K562 (cell line): Measurements from ENCODE around the gene PCGF6. TPM values are rescaled to one million over a fixed set of nuclear protein-coding genes. Genes with fewer than 3 reads are reported as not detected.
A peak's percentile ranks its signal among the peaks of the same experiment; 100 is the strongest.

Source experiments
- CSDE1 ChIP-seq, 2 experiments: fragments of 450-650 bp; IDR thresholded peaks; 2 replicates each; pipeline ENCODE4 v1.6.1; 2016; ENCODE audit warnings: mild to moderate bottlenecking in 1 of 2
- CXXC5 ChIP-seq: fragments of 250-450 bp; sonication (Bioruptor Pico); IDR thresholded peaks from 2 replicates; pipeline ENCODE4 v1.8.0; 2022; ENCODE audit warnings: inconsistent platforms, mild to moderate bottlenecking, moderate library complexity
- HMGN3 ChIP-seq: IDR thresholded peaks from 2 replicates; pipeline ENCODE4 v1.6.1; 2011; ENCODE audit warnings: borderline replicate concordance, low read depth, mild to moderate bottlenecking, mixed read lengths, low read length; ENCODE audit not compliant: insufficient read length; ENCODE audit errors: extremely low read depth
- NFRKB ChIP-seq: fragments of 450-650 bp; IDR thresholded peaks from 2 replicates; pipeline ENCODE4 v1.6.1; 2016; ENCODE audit warnings: low read depth
- PHF8 ChIP-seq: fragments of 200-600 bp; sonication (generic); IDR thresholded peaks from 2 replicates; pipeline ENCODE4 v1.6.1; 2012; ENCODE audit warnings: mixed run types, mild to moderate bottlenecking, inconsistent platforms, low read length, moderate library complexity, borderline replicate concordance
- POLR2G ChIP-seq: fragments of 200-400 bp; formaldehyde crosslinking; IDR thresholded peaks from 2 replicates; pipeline ENCODE4 v1.6.1; 2017; ENCODE audit warnings: low read depth, mild to moderate bottlenecking, antibody characterized with exemption, low read length, moderate library complexity
- RFX1 ChIP-seq: fragments of 450-650 bp; IDR thresholded peaks from 2 replicates; pipeline ENCODE4 v1.6.1; 2016; ENCODE audit warnings: mild to moderate bottlenecking, moderate library complexity
- SP1 ChIP-seq: sonication (generic); formaldehyde crosslinking; IDR thresholded peaks from 2 replicates; pipeline ENCODE4 v1.8.1; 2022; ENCODE audit warnings: mild to moderate bottlenecking, missing genetic modification reagents
- TEAD4 ChIP-seq, 2 experiments: sonication (generic) in 1 of 2; formaldehyde crosslinking in 1 of 2; IDR thresholded peaks; 2 replicates each; pipeline versions ENCODE4 v1.6.1 to v1.8.0; 2012 to 2022; ENCODE audit warnings: borderline replicate concordance in 1 of 2, inconsistent platforms in 1 of 2, low read length in 1 of 2, mild to moderate bottlenecking in 1 of 2, missing genetic modification reagents in 1 of 2
- ZBTB8A ChIP-seq: fragments of 450-650 bp; IDR thresholded peaks from 2 replicates; pipeline ENCODE4 v1.6.1; 2018; ENCODE audit warnings: mild to moderate bottlenecking, moderate library complexity; ENCODE audit not compliant: partially characterized antibody
- ZNF445 ChIP-seq: fragments of 250-450 bp; sonication (Bioruptor Pico); IDR thresholded peaks from 2 replicates; pipeline ENCODE4 v1.4.0; 2020; ENCODE audit warnings: low read depth, mild to moderate bottlenecking, moderate library complexity
- ZNF586 ChIP-seq: fragments of 450-650 bp; formaldehyde crosslinking; conservative IDR thresholded peaks from 2 replicates; pipeline ENCODE4 v1.4.0; 2020; ENCODE audit warnings: mild to moderate bottlenecking, moderate library complexity
- polyA plus RNA-seq, 8 experiments: library from polyadenylated mRNA; depleted of rRNA in 4 of 8; stranded (reverse) in 5 of 8; unstranded in 3 of 8; fragments of >200 nt; fragmentation: Nextera tagmentation in 2 of 8; fragmentation: Illumina TruSeq in 1 of 8; extraction: Ambion mirVana in 2 of 8; extraction: Trizol in 1 of 8; gene quantifications; 2 replicates each; pipeline versions ENCODE4 v1.2.1 to v1.2.3, GENCODE V29; 2011 to 2014; ENCODE audit warnings: inconsistent platforms in 1 of 8, missing spikeins in 1 of 8
- total RNA-seq, 7 experiments: library from RNA; depleted of rRNA in 6 of 7; stranded (reverse); fragments of >200 nt in 6 of 7; fragmentation: Illumina TruSeq in 2 of 7; extraction: Trizol in 2 of 7; gene quantifications; 2 replicates each; pipeline versions ENCODE4 v1.2.1 to v1.2.3, GENCODE V29; 2011 to 2021; ENCODE audit warnings: low replicate concordance in 1 of 7
- TF ChIP-seq, protein P1 (sequence below): fragments of 450-650 bp; conservative IDR thresholded peaks from 2 replicates; pipeline ENCODE4 v1.6.1; 2016; ENCODE audit warnings: missing genetic modification characterization, low read depth, mild to moderate bottlenecking, missing compliant biosample characterization, moderate library complexity
- TF ChIP-seq, protein P2 (sequence below): fragments of 250-450 bp; sonication (Bioruptor Pico); IDR thresholded peaks from 2 replicates; pipeline ENCODE4 v1.8.0; 2022; ENCODE audit warnings: inconsistent platforms
- TF ChIP-seq, protein P3 (sequence below): fragments of 250-450 bp; sonication (Bioruptor Pico); IDR thresholded peaks from 2 replicates; pipeline ENCODE4 v1.8.0; 2022; ENCODE audit warnings: moderate library complexity, mild to moderate bottlenecking, inconsistent platforms
- TF ChIP-seq, protein P4 (sequence below): fragments of 450-650 bp; IDR thresholded peaks from 2 replicates; pipeline ENCODE4 v1.6.1; 2018; ENCODE audit warnings: mild to moderate bottlenecking, low read depth; ENCODE audit not compliant: partially characterized antibody

Gene PCGF6
- total and polyA plus RNA-seq, 9 of the 15 experiments (the other 6 are each of a cell fraction or from before 2014, with no cell fraction given) = 8.4 to 24.6 (median 20.6) TPM

DNA sequence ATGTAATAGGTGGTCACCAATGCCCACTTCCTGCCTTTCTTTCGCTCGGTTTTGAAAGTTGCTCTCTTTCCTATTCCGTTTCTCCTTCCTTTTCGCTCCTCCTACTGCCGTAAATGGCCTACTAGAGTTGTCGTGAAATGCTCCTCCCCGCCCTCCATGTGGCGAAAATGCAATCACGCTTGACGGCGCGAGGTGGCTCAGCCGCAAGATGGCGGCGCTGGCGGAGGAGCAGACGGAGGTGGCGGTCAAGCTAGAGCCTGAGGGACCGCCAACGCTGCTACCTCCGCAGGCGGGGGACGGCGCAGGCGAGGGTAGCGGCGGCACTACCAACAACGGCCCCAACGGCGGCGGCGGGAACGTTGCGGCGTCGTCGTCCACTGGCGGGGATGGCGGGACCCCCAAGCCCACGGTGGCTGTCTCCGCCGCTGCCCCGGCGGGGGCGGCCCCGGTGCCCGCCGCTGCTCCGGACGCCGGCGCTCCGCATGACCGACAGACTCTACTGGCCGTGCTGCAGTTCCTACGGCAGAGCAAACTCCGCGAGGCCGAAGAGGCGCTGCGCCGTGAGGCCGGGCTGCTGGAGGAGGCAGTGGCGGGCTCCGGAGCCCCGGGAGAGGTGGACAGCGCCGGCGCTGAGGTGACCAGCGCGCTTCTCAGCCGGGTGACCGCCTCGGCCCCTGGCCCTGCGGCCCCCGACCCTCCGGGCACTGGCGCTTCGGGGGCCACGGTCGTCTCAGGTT lies 17.0 kb upstream of the PCGF6 start, which contains the start of gene TAF5 (continued):
- TF ChIP-seq, protein P1, sequence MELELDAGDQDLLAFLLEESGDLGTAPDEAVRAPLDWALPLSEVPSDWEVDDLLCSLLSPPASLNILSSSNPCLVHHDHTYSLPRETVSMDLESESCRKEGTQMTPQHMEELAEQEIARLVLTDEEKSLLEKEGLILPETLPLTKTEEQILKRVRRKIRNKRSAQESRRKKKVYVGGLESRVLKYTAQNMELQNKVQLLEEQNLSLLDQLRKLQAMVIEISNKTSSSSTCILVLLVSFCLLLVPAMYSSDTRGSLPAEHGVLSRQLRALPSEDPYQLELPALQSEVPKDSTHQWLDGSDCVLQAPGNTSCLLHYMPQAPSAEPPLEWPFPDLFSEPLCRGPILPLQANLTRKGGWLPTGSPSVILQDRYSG = no peak
- TF ChIP-seq RFX1 = no peak
- TF ChIP-seq CXXC5 = no peak
- TF ChIP-seq POLR2G = peak; percentile 80
- peak; percentile 56; the same call in 1 of the 2 replicates for TF ChIP-seq SP1
- TF ChIP-seq, protein P2, sequence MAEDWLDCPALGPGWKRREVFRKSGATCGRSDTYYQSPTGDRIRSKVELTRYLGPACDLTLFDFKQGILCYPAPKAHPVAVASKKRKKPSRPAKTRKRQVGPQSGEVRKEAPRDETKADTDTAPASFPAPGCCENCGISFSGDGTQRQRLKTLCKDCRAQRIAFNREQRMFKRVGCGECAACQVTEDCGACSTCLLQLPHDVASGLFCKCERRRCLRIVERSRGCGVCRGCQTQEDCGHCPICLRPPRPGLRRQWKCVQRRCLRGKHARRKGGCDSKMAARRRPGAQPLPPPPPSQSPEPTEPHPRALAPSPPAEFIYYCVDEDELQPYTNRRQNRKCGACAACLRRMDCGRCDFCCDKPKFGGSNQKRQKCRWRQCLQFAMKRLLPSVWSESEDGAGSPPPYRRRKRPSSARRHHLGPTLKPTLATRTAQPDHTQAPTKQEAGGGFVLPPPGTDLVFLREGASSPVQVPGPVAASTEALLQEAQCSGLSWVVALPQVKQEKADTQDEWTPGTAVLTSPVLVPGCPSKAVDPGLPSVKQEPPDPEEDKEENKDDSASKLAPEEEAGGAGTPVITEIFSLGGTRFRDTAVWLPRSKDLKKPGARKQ (CRISPR knock-in tag) = no peak
- TF ChIP-seq, protein P3, sequence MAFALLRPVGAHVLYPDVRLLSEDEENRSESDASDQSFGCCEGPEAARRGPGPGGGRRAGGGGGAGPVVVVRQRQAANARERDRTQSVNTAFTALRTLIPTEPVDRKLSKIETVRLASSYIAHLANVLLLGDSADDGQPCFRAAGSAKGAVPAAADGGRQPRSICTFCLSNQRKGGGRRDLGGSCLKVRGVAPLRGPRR = no peak
- no peak for TF ChIP-seq TEAD4 (IDR thresholded peaks at IDR 0.05; ENCODE audit: low read length)
- no peak for TF ChIP-seq TEAD4 (CRISPR knock-in tag; IDR thresholded peaks at IDR 0.05; ENCODE audit: borderline replicate concordance)
- TF ChIP-seq ZBTB8A = no peak
- TF ChIP-seq HMGN3 = no peak
- TF ChIP-seq, protein P4, sequence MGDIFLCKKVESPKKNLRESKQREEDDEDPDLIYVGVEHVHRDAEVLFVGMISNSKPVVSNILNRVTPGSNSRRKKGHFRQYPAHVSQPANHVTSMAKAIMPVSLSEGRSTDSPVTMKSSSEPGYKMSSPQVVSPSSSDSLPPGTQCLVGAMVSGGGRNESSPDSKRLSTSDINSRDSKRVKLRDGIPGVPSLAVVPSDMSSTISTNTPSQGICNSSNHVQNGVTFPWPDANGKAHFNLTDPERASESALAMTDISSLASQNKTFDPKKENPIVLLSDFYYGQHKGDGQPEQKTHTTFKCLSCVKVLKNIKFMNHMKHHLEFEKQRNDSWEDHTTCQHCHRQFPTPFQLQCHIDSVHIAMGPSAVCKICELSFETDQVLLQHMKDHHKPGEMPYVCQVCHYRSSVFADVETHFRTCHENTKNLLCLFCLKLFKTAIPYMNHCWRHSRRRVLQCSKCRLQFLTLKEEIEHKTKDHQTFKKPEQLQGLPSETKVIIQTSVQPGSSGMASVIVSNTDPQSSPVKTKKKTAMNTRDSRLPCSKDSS = no peak
- TF ChIP-seq ZNF445 (CRISPR knock-in tag) = no peak
- TF ChIP-seq NFRKB = peak; percentile 82
- TF ChIP-seq CSDE1 (IDR thresholded peaks at IDR 0.05) = peak in 1 of 2 experiments; percentile 60; a peak in 2 of 4 replicates
- peak; percentile 93; the same call in 1 of the 2 replicates for TF ChIP-seq PHF8
- TF ChIP-seq ZNF586 (CRISPR knock-in tag) = no peak
